Liver (tissue), 9 donors: ENCODE results near the gene CPSF4L. TPM values are rescaled to one million over a fixed set of nuclear protein-coding genes. Genes with fewer than 3 reads are reported as not detected.

ENCODE experiments used
- DNase-seq: peaks from one replicate; pipeline ENCODE4 v3.0.0-alpha.2; 2017; ENCODE audit warnings: low spot score
- H3K27ac ChIP-seq, 2 donors: one replicate each; pipeline ENCODE4 v1.7.0; 2013; ENCODE audit warnings: inconsistent platforms in 2 of 2, low read length in 2 of 2, control low read depth in 1 of 2, low read depth in 1 of 2, mild to moderate bottlenecking in 1 of 2
- H3K27me3 ChIP-seq, 4 donors: one replicate each; pipeline versions ENCODE4 v1.6.1 to v1.7.0; 2013; ENCODE audit warnings: low read length in 3 of 4, inconsistent platforms in 1 of 4, mild to moderate bottlenecking in 1 of 4, moderate library complexity in 1 of 4; ENCODE audit not compliant: control insufficient read depth in 4 of 4, insufficient read depth in 4 of 4
- H3K36me3 ChIP-seq, 4 donors: one replicate each; pipeline versions ENCODE4 v1.6.1 to v1.7.0; 2013; ENCODE audit warnings: low read length in 3 of 4, mild to moderate bottlenecking in 3 of 4, low read depth in 1 of 4, moderate library complexity in 1 of 4; ENCODE audit not compliant: control insufficient read depth in 4 of 4, insufficient read depth in 3 of 4
- H3K4me1 ChIP-seq, 4 donors: one replicate each; pipeline versions ENCODE4 v1.6.1 to v1.7.0; 2013; ENCODE audit warnings: low read length in 3 of 4, mild to moderate bottlenecking in 3 of 4, moderate library complexity in 1 of 4; ENCODE audit not compliant: control insufficient read depth in 4 of 4, insufficient read depth in 4 of 4
- H3K4me3 ChIP-seq, 3 donors: one replicate each; pipeline versions ENCODE4 v1.6.1 to v1.7.0; 2013; ENCODE audit warnings: low read length in 3 of 3, control low read depth in 1 of 3, low read depth in 1 of 3, mild to moderate bottlenecking in 1 of 3
- H3K9ac ChIP-seq, 2 donors: one replicate each; pipeline ENCODE4 v1.7.0; 2013; ENCODE audit warnings: low read length in 2 of 2, mild to moderate bottlenecking in 2 of 2, moderate library complexity in 2 of 2, control low read depth in 1 of 2, low read depth in 1 of 2
- H3K9me3 ChIP-seq, 4 donors: one replicate each; pipeline versions ENCODE4 v1.6.1 to v1.7.0; 2013; ENCODE audit warnings: low read length in 3 of 4; ENCODE audit not compliant: control insufficient read depth in 4 of 4
- EGR1 ChIP-seq, 2 donors: IDR thresholded peaks; 2 replicates each; pipeline ENCODE4 v1.6.1; 2016 to 2018; ENCODE audit warnings: antibody characterized with exemption in 2 of 2, low read depth in 2 of 2
- FOXA1 ChIP-seq: IDR thresholded peaks from 2 replicates; pipeline ENCODE4 v1.6.1; 2016; ENCODE audit warnings: antibody characterized with exemption
- FOXA2 ChIP-seq: IDR thresholded peaks from 2 replicates; pipeline ENCODE4 v1.6.1; 2016; ENCODE audit warnings: antibody characterized with exemption
- GABPA ChIP-seq, 2 donors: IDR thresholded peaks in 1 of 2; conservative IDR thresholded peaks in 1 of 2; 2 replicates each; pipeline ENCODE4 v1.6.1; 2016; ENCODE audit warnings: antibody characterized with exemption in 2 of 2, mild to moderate bottlenecking in 1 of 2, moderate library complexity in 1 of 2
- HNF4A ChIP-seq, 2 donors: conservative IDR thresholded peaks; 2 replicates each; pipeline ENCODE4 v1.6.1; 2016; ENCODE audit warnings: antibody characterized with exemption in 2 of 2, mild to moderate bottlenecking in 2 of 2
- HNF4G ChIP-seq: IDR thresholded peaks from 2 replicates; pipeline ENCODE4 v1.6.1; 2016; ENCODE audit warnings: antibody characterized with exemption
- JUND ChIP-seq, 2 donors: IDR thresholded peaks; 2 replicates each; pipeline ENCODE4 v1.6.1; 2016; ENCODE audit warnings: antibody characterized with exemption in 2 of 2
- NR2F2 ChIP-seq: IDR thresholded peaks from 2 replicates; pipeline ENCODE4 v1.6.1; 2016; ENCODE audit warnings: antibody characterized with exemption
- RAD21 ChIP-seq, 2 donors: IDR thresholded peaks; 2 replicates each; pipeline ENCODE4 v1.6.1; 2016; ENCODE audit warnings: antibody characterized with exemption in 2 of 2, mild to moderate bottlenecking in 2 of 2
- RXRA ChIP-seq, 2 donors: IDR thresholded peaks; 2 replicates each; pipeline ENCODE4 v1.6.1; 2017 to 2018; ENCODE audit warnings: antibody characterized with exemption in 2 of 2, mild to moderate bottlenecking in 1 of 2
- SP1 ChIP-seq: IDR thresholded peaks from 2 replicates; pipeline ENCODE4 v1.6.1; 2018; ENCODE audit warnings: antibody characterized with exemption, mild to moderate bottlenecking
- TAF1 ChIP-seq: conservative IDR thresholded peaks from 2 replicates; pipeline ENCODE4 v1.6.1; 2016; ENCODE audit warnings: antibody characterized with exemption, mild to moderate bottlenecking
- YY1 ChIP-seq: IDR thresholded peaks from 2 replicates; pipeline ENCODE4 v1.6.1; 2016; ENCODE audit warnings: antibody characterized with exemption, mild to moderate bottlenecking
- WGBS: extraction: QIAGEN DNeasy Blood & Tissue Kit; methylation state at CpG from one replicate; pipeline ENCODE4 v1.1.7; 2013; 5-methylcytosine and 5-hydroxymethylcytosine counted together
- polyA plus RNA-seq, 2 donors: library from polyadenylated mRNA; stranded (reverse) in 1 of 2; unstranded in 1 of 2; fragments of 200-250 nt in 1 of 2; fragments of >200 nt in 1 of 2; fragmentation: Nextera tagmentation in 1 of 2; extraction: Ambion mirVana in 1 of 2; gene quantifications; one replicate each; pipeline versions ENCODE4 v1.2.1 to v1.2.3, GENCODE V29; 2013 to 2015
- total RNA-seq, 2 donors: library from RNA; depleted of rRNA; stranded (reverse); fragments of >200 nt; gene quantifications; one replicate each; pipeline ENCODE4 v1.2.3, GENCODE V29; 2014
- TF ChIP-seq, protein P1 (sequence below): fragments of 150-350 bp; IDR thresholded peaks from 2 replicates; pipeline ENCODE4 v1.5.1; 2017; ENCODE audit warnings: improper control_type of control experiment, low read depth, low read length; ENCODE audit not compliant: missing input control
- TF ChIP-seq, protein P2 (sequence below): IDR thresholded peaks from 2 replicates; pipeline ENCODE4 v1.6.1; 2016; ENCODE audit warnings: antibody characterized with exemption
- TF ChIP-seq, protein P3 (sequence below): IDR thresholded peaks from 2 replicates; pipeline ENCODE4 v1.6.1; 2016; ENCODE audit warnings: antibody characterized with exemption
- TF ChIP-seq, protein P4 (sequence below): IDR thresholded peaks from 2 replicates; pipeline ENCODE4 v1.6.1; 2016; ENCODE audit warnings: antibody characterized with exemption, mild to moderate bottlenecking
- TF ChIP-seq, protein P5 (sequence below): IDR thresholded peaks from 2 replicates; pipeline ENCODE4 v1.6.1; 2016; ENCODE audit warnings: antibody characterized with exemption
- donor health status: healthy.
- donor health status: healthy.
- donor health status: healthy.
- donor health status: healthy.
- donor health status: healthy.

The CPSF4L gene
- total and polyA plus RNA-seq, 4 donors: not detected

DNA sequence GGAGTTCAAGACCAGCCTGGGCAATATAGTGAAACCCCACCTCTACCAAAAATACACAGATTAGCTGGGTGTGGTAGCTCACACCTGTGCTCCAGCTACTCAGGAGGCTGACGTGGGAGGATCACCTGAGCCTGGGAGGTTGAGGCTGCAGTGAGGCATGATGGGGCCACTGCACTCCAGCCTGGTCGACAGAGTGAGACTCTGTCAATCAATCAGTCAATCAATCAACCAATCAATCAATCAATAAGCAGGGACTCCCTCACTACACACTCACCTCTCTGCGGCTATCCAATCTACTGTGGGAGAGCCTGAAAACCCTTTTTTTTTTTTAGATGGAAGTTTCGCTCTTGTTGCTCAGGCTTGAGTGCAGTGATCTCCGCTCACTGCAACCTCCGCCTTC, 31.6 kb downstream of the CPSF4L start (continued):
- TF ChIP-seq, protein P1, sequence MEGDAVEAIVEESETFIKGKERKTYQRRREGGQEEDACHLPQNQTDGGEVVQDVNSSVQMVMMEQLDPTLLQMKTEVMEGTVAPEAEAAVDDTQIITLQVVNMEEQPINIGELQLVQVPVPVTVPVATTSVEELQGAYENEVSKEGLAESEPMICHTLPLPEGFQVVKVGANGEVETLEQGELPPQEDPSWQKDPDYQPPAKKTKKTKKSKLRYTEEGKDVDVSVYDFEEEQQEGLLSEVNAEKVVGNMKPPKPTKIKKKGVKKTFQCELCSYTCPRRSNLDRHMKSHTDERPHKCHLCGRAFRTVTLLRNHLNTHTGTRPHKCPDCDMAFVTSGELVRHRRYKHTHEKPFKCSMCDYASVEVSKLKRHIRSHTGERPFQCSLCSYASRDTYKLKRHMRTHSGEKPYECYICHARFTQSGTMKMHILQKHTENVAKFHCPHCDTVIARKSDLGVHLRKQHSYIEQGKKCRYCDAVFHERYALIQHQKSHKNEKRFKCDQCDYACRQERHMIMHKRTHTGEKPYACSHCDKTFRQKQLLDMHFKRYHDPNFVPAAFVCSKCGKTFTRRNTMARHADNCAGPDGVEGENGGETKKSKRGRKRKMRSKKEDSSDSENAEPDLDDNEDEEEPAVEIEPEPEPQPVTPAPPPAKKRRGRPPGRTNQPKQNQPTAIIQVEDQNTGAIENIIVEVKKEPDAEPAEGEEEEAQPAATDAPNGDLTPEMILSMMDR: no peak
- TF ChIP-seq HNF4G: no peak
- TF ChIP-seq YY1: no peak
- TF ChIP-seq, protein P2, sequence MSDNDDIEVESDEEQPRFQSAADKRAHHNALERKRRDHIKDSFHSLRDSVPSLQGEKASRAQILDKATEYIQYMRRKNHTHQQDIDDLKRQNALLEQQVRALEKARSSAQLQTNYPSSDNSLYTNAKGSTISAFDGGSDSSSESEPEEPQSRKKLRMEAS: no peak
- no peak for TF ChIP-seq TAF1
- TF ChIP-seq FOXA1: no peak

DNA sequence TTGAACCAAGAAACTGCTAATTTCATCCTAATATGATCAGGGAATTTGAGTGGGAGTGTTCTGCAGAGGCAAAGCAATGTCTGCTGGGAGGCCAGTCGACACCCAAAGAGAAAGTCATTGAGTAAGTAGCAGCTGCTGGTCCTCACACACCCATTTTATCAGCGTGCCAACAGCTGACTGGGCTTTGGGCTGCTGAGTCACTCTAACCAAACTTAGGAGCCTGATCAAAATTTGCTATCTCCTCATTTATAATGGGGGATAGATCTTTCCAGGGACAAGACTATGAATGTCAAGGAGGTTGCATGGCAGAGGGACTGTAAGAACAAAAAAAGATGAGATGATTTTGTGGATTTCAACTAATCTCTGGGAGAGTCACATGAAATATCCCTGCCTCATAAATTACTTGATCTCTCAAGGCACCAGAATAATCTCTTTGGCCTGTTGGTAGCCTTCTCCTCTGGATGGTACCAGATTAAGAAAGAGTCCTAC, 32.9 kb downstream of the CPSF4L start:
- no peaks in the 10 kb centered on the region for H3K9me3 ChIP-seq
- no peak overlapping the region for H3K27ac ChIP-seq
- peaks cover 4 to 26% (median 14%) of the 10 kb centered on the region in 4 donors for H3K4me1 ChIP-seq

More for the DNA sequence above, 32.9 kb downstream of the CPSF4L start:
- TF ChIP-seq JUND (IDR thresholded peaks at IDR 0.05) (peak; percentile 26 to 34), GABPA (IDR thresholded peaks at IDR 0.05 in 1 of 2, conservative IDR thresholded peaks at IDR 0.05 in 1 of 2) (no peak), RXRA (IDR thresholded peaks at IDR 0.05) (peak in 1 of 2 donors; percentile 31), EGR1 (IDR thresholded peaks at IDR 0.05; ENCODE audit: low read depth in 2 of 2) (no peak), RAD21 (IDR thresholded peaks at IDR 0.05) (peak in 1 of 2 donors; percentile 30), FOXA1 (no peak), YY1 (peak; percentile 62), NR2F2 (no peak), HNF4G (no peak), TAF1 (no peak), HNF4A (conservative IDR thresholded peaks at IDR 0.05) (peak in 1 of 2 donors; percentile 11), FOXA2 (no peak), SP1 (no peak)
- TF ChIP-seq, protein P1: no peak
- TF ChIP-seq, protein P3, sequence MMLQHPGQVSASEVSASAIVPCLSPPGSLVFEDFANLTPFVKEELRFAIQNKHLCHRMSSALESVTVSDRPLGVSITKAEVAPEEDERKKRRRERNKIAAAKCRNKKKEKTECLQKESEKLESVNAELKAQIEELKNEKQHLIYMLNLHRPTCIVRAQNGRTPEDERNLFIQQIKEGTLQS: no peak
- TF ChIP-seq, protein P2: no peak
- TF ChIP-seq, protein P4, sequence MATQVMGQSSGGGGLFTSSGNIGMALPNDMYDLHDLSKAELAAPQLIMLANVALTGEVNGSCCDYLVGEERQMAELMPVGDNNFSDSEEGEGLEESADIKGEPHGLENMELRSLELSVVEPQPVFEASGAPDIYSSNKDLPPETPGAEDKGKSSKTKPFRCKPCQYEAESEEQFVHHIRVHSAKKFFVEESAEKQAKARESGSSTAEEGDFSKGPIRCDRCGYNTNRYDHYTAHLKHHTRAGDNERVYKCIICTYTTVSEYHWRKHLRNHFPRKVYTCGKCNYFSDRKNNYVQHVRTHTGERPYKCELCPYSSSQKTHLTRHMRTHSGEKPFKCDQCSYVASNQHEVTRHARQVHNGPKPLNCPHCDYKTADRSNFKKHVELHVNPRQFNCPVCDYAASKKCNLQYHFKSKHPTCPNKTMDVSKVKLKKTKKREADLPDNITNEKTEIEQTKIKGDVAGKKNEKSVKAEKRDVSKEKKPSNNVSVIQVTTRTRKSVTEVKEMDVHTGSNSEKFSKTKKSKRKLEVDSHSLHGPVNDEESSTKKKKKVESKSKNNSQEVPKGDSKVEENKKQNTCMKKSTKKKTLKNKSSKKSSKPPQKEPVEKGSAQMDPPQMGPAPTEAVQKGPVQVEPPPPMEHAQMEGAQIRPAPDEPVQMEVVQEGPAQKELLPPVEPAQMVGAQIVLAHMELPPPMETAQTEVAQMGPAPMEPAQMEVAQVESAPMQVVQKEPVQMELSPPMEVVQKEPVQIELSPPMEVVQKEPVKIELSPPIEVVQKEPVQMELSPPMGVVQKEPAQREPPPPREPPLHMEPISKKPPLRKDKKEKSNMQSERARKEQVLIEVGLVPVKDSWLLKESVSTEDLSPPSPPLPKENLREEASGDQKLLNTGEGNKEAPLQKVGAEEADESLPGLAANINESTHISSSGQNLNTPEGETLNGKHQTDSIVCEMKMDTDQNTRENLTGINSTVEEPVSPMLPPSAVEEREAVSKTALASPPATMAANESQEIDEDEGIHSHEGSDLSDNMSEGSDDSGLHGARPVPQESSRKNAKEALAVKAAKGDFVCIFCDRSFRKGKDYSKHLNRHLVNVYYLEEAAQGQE: peak; percentile 20
- TF ChIP-seq, protein P5, sequence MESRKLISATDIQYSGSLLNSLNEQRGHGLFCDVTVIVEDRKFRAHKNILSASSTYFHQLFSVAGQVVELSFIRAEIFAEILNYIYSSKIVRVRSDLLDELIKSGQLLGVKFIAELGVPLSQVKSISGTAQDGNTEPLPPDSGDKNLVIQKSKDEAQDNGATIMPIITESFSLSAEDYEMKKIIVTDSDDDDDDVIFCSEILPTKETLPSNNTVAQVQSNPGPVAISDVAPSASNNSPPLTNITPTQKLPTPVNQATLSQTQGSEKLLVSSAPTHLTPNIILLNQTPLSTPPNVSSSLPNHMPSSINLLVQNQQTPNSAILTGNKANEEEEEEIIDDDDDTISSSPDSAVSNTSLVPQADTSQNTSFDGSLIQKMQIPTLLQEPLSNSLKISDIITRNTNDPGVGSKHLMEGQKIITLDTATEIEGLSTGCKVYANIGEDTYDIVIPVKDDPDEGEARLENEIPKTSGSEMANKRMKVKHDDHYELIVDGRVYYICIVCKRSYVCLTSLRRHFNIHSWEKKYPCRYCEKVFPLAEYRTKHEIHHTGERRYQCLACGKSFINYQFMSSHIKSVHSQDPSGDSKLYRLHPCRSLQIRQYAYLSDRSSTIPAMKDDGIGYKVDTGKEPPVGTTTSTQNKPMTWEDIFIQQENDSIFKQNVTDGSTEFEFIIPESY: no peak
- Histone ChIP-seq H3K4me3 (no peak overlapping the region), H3K36me3 (peaks cover 0 to 3% (median 0%) of the 10 kb centered on the region in 4 donors), H3K27me3 (no peaks in the 10 kb centered on the region), H3K9ac (no peak overlapping the region)
- WGBS: 4% methylated on average over 2 of the region's 2 CpGs
- DNase-seq: peak; percentile 74
